ENCODE data around the gene SH3RF1. TPM values are rescaled to one million over a fixed set of nuclear protein-coding genes. Genes with fewer than 3 reads are reported as not detected.

SH3RF1 gene
- total RNA-seq, 1 donor from 2014 or later, result 33.8 TPM

GRCh38 chr4:169109035-169109675 lies 161.6 kb downstream of the SH3RF1 start:
- Histone ChIP-seq H3K27me3 (no peaks in the 10 kb centered on the region), H3K36me3 (peaks cover 59% of the 10 kb centered on the region), H3K27ac (no peak overlapping the region), H3K4me1 (no peaks in the 10 kb centered on the region), H3K9me3 (no peaks in the 10 kb centered on the region), H3K4me3 (no peak overlapping the region)
- DNase-seq, result no peak
- TF ChIP-seq CTCF (IDR thresholded peaks at IDR 0.05), result no peak
- intact Hi-C loops (cut with DNase I), result no loop called here
- no peak for ATAC-seq

GRCh38 chr4:169108303-169108702 lies 162.5 kb downstream of the SH3RF1 start:
- no peaks in the 10 kb centered on the region for H3K4me1 ChIP-seq
- no peak for DNase-seq
- no peaks in the 10 kb centered on the region for H3K9me3 ChIP-seq
- no peak overlapping the region for H3K27ac ChIP-seq
- no peak for TF ChIP-seq CTCF (IDR thresholded peaks at IDR 0.05)
- intact Hi-C loops (cut with DNase I), result no loop called here
- H3K4me3 ChIP-seq, result no peak overlapping the region
- no peaks in the 10 kb centered on the region for H3K27me3 ChIP-seq
- no peak for ATAC-seq
- peaks cover 50% of the 10 kb centered on the region for H3K36me3 ChIP-seq

- Histone ChIP-seq H3K9me3 (no peaks in the 10 kb centered on the region), H3K27me3 (no peaks in the 10 kb centered on the region), H3K36me3 (peaks cover 50% of the 10 kb centered on the region), H3K27ac (no peak overlapping the region), H3K4me3 (no peak overlapping the region), H3K4me1 (no peaks in the 10 kb centered on the region)
- DNase-seq (no peak), ATAC-seq (no peak)
- TF ChIP-seq CTCF (IDR thresholded peaks at IDR 0.05), result no peak
- intact Hi-C loops (cut with DNase I), result no loop called here
These were observed 163.2 kb downstream of the SH3RF1 start for GRCh38 chr4:169107528-169107927.

- no peak for DNase-seq
- no peak overlapping the region for H3K27ac ChIP-seq
- no peak overlapping the region for H3K4me3 ChIP-seq
- H3K36me3 ChIP-seq, result peaks cover 50% of the 10 kb centered on the region
- H3K4me1 ChIP-seq, result no peaks in the 10 kb centered on the region
- ATAC-seq, result no peak
- no peaks in the 10 kb centered on the region for H3K27me3 ChIP-seq
- intact Hi-C loops (cut with DNase I), result no loop called here
- H3K9me3 ChIP-seq, result no peaks in the 10 kb centered on the region
- no peak for TF ChIP-seq CTCF (IDR thresholded peaks at IDR 0.05)
These were observed 164.0 kb downstream of the SH3RF1 start for GRCh38 chr4:169106696-169107229.

- Histone ChIP-seq H3K36me3 (peaks cover 44% of the 10 kb centered on the region), H3K27me3 (no peaks in the 10 kb centered on the region), H3K9me3 (no peaks in the 10 kb centered on the region), H3K4me1 (no peaks in the 10 kb centered on the region), H3K4me3 (no peak overlapping the region), H3K27ac (no peak overlapping the region)
- no peak for DNase-seq
- no peak for ATAC-seq
- no peak for TF ChIP-seq CTCF (IDR thresholded peaks at IDR 0.05)
- intact Hi-C loops (cut with DNase I), result no loop called here
These were observed 165.1 kb downstream of the SH3RF1 start for GRCh38 chr4:169105620-169106019.

Data from upper lobe of right lung (tissue), 1 donor.